ENCODE measurements around the gene FDPS.
A peak's percentile ranks its signal among the peaks of the same experiment; 100 is the strongest.

Gene FDPS

GRCh38 chr1:155320252-155320651 lies 11.6 kb downstream of the FDPS start:
- H3K4me3 ChIP-seq (replicated peaks; ENCODE audit: low read depth, low read length): peak overlapping the region; percentile 53
- no peak for DNase-seq (ENCODE audit: low read depth)
- TF ChIP-seq CTCF (IDR thresholded peaks at IDR 0.05; ENCODE audit: low read length, missing control alignments): no peak

- peak within 1 kb of the TSS; percentile 53 for H3K4me3 ChIP-seq (replicated peaks; ENCODE audit: low read depth, low read length)
- peak; percentile 59 for DNase-seq (ENCODE audit: low read depth)
- no peak for TF ChIP-seq CTCF (IDR thresholded peaks at IDR 0.05; ENCODE audit: low read length, missing control alignments)
Observed at GRCh38 chr1:155320661-155321617, 12.3 kb downstream of the FDPS start, which contains the start of gene RUSC1. Gene RUSC1, plus strand, starts transcription at chr1:155320894. Its CDS starts 880 bp downstream, at chr1:155321774.

- no peak for DNase-seq (ENCODE audit: low read depth)
- no peak for TF ChIP-seq CTCF (IDR thresholded peaks at IDR 0.05; ENCODE audit: low read length, missing control alignments)
- H3K4me3 ChIP-seq (replicated peaks; ENCODE audit: low read depth, low read length): peak overlapping the region; percentile 86
Observed at GRCh38 chr1:155321639-155322503, 13.2 kb downstream of the FDPS start.

GRCh38 chr1:155322571-155322952 lies 13.9 kb downstream of the FDPS start:
- no peak for TF ChIP-seq CTCF (IDR thresholded peaks at IDR 0.05; ENCODE audit: low read length, missing control alignments)
- peak; percentile 45 for DNase-seq (ENCODE audit: low read depth)
- peak overlapping the region; percentile 86 for H3K4me3 ChIP-seq (replicated peaks; ENCODE audit: low read depth, low read length)

- TF ChIP-seq CTCF (IDR thresholded peaks at IDR 0.05; ENCODE audit: low read length, missing control alignments): peak; percentile 61
- H3K4me3 ChIP-seq (replicated peaks; ENCODE audit: low read depth, low read length): peak overlapping the region; percentile 86
- peak; percentile 97 for DNase-seq (ENCODE audit: low read depth)
Observed at GRCh38 chr1:155322953-155323728, 14.5 kb downstream of the FDPS start.

GRCh38 chr1:155323729-155324036 lies 15.0 kb downstream of the FDPS start:
- DNase-seq (ENCODE audit: low read depth): peak; percentile 92
- no peak for TF ChIP-seq CTCF (IDR thresholded peaks at IDR 0.05; ENCODE audit: low read length, missing control alignments)
- peak overlapping the region; percentile 86 for H3K4me3 ChIP-seq (replicated peaks; ENCODE audit: low read depth, low read length)
